Astrocyte (in vitro differentiated cells and primary cell): ENCODE data around the gene FMO5. TPM values are rescaled to one million over a fixed set of nuclear protein-coding genes. Genes with fewer than 3 reads are reported as not detected.
A peak's percentile ranks its signal among the peaks of the same experiment; 100 is the strongest.

Experiments
- DNase-seq: peaks from one replicate; pipeline ENCODE4 v3.0.0-alpha.2; 2010; ENCODE audit warnings: low read depth
- FAIRE-seq: peaks from 2 replicates; lab custom pipeline; 2011; peaks lifted over from hg19 to GRCh38; lab: Jason Lieb, UNC
- H2AFZ ChIP-seq: 2 replicates; pipeline ENCODE4 v1.6.0; 2012; ENCODE audit warnings: low read depth, low read length, inconsistent platforms
- H3K27ac ChIP-seq: 2 replicates; pipeline ENCODE4 v1.5.1; 2011; ENCODE audit warnings: low read depth, low read length, inconsistent platforms
- H3K27me3 ChIP-seq: 2 replicates; pipeline ENCODE4 v1.6.0; 2011; ENCODE audit warnings: low read length, inconsistent platforms; ENCODE audit not compliant: insufficient read depth
- H3K36me3 ChIP-seq: 2 replicates; pipeline ENCODE4 v1.5.1; 2011; ENCODE audit warnings: low read length, inconsistent platforms; ENCODE audit not compliant: insufficient read depth
- H3K4me1 ChIP-seq: 2 replicates; pipeline ENCODE4 v1.5.1; 2011; ENCODE audit warnings: low read length, inconsistent platforms; ENCODE audit not compliant: insufficient read depth
- H3K4me2 ChIP-seq: 2 replicates; pipeline ENCODE4 v1.6.0; 2012; ENCODE audit warnings: low read length, inconsistent platforms
- H3K4me3 ChIP-seq: 2 replicates; pipeline ENCODE4 v1.5.1; 2011; ENCODE audit warnings: low read depth, mild to moderate bottlenecking, low read length, inconsistent platforms; ENCODE audit not compliant: insufficient read depth
- H3K79me2 ChIP-seq: 2 replicates; pipeline ENCODE4 v1.6.0; 2012; ENCODE audit warnings: mild to moderate bottlenecking, low read length, inconsistent platforms; ENCODE audit not compliant: insufficient read depth
- H3K9ac ChIP-seq: 2 replicates; pipeline ENCODE4 v1.6.0; 2012; ENCODE audit warnings: mild to moderate bottlenecking, low read length, inconsistent platforms
- H3K9me3 ChIP-seq: 2 replicates; pipeline ENCODE4 v1.5.1; 2012; ENCODE audit warnings: low read depth, mild to moderate bottlenecking, low read length, inconsistent platforms; ENCODE audit not compliant: insufficient read depth
- H4K20me1 ChIP-seq: 2 replicates; pipeline ENCODE4 v1.6.0; 2012; ENCODE audit warnings: low read length, inconsistent platforms; ENCODE audit not compliant: insufficient read depth
- H3K27ac Mint-ChIP-seq: one replicate; pipeline ENCODE4 v1.8.0; 2021; ENCODE audit warnings: mild to moderate bottlenecking, mixed read lengths; ENCODE audit not compliant: unreplicated experiment
- H3K27me3 Mint-ChIP-seq: one replicate; pipeline ENCODE4 v1.8.0; 2021; ENCODE audit warnings: low read depth, mixed read lengths; ENCODE audit not compliant: unreplicated experiment
- H3K36me3 Mint-ChIP-seq: one replicate; pipeline ENCODE4 v1.8.0; 2021; ENCODE audit warnings: low read depth, mixed read lengths; ENCODE audit not compliant: unreplicated experiment
- H3K4me1 Mint-ChIP-seq: one replicate; pipeline ENCODE4 v1.8.0; 2021; ENCODE audit warnings: low read depth, mixed read lengths; ENCODE audit not compliant: unreplicated experiment
- H3K4me3 Mint-ChIP-seq: one replicate; pipeline ENCODE4 v1.8.0; 2021; ENCODE audit warnings: mild to moderate bottlenecking, moderate library complexity, mixed read lengths; ENCODE audit not compliant: unreplicated experiment
- H3K9me3 Mint-ChIP-seq: one replicate; pipeline ENCODE4 v1.8.0; 2021; ENCODE audit warnings: mild to moderate bottlenecking, mixed read lengths; ENCODE audit not compliant: unreplicated experiment
- EZH2 ChIP-seq: IDR thresholded peaks from 2 replicates; pipeline ENCODE4 v1.6.1; 2012; ENCODE audit warnings: mild to moderate bottlenecking, low read length, inconsistent platforms; ENCODE audit not compliant: insufficient read depth
- total RNA-seq: library from RNA; stranded (reverse); gene quantifications from 2 replicates; pipeline ENCODE4 v1.2.1, GENCODE V29; 2021
- TF ChIP-seq, protein P1 (sequence below): IDR thresholded peaks from 2 replicates; pipeline ENCODE4 v1.5.1; 2011; ENCODE audit warnings: low read depth, mild to moderate bottlenecking, inconsistent platforms, low read length, moderate library complexity; ENCODE audit not compliant: insufficient read depth

Gene FMO5
- total RNA-seq, 1 donor from 2014 or later: 1.0 TPM

DNA sequence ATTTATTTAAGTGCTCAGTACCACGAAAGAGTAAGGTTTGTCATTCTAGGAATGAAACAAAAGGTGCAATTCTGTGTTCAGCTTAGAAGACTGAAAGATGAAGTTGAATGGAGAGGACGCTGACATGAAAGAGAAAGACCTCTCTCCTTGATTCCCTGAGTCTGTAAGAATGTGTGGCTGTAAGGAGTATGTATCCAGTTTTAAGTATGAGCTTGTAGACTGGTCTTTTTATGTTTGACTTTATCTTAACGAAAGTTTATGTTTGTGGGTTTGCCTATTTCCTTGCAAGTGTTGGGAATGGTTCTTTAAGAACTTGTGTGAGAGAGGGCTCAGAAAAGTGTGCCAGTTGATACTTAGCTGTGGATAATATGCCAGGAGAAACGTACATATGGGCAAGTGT lies 18.7 kb upstream of the FMO5 start:
- peak overlapping the region; percentile 95 for H2AFZ ChIP-seq
- peak overlapping the region; percentile 76 for H3K27ac Mint-ChIP-seq

DNA sequence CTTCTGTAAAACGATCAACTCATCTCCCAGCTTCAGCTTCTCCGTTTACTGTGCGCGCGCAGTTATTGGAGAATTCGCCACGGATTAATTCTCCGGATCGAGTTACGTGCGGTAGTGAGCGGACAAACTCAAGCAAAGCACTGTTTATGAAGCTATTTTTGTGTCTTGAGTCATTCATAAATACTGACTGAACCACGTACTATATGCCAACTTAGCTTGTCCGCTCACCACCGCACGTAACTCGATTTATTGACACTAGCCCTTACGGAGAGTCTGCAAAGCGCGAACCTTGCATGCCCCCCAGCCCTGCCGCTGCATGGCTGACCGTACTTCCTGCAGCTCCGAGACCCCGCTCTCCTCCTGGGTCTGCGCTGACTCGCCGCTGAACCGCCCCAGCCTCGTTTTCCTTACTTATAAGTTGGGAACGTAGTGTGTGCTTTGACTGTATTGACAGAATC lies 18.1 kb upstream of the FMO5 start:
- peak overlapping the region; percentile 94 for H3K4me2 ChIP-seq
- H4K20me1 ChIP-seq: peaks cover 34% of the 10 kb centered on the region
- peak overlapping the region; percentile 82 for H3K4me3 ChIP-seq
- Mint-ChIP-seq H3K9me3 (no peaks in the 10 kb centered on the region), H3K4me3 (peak overlapping the region; percentile 96), H3K27ac (peak overlapping the region; percentile 76), H3K4me1 (peaks cover 17% of the 10 kb centered on the region), H3K27me3 (no peaks in the 10 kb centered on the region), H3K36me3 (no peaks in the 10 kb centered on the region)
- no peak for FAIRE-seq
- H3K9me3 ChIP-seq: no peaks in the 10 kb centered on the region
- H2AFZ ChIP-seq: peak overlapping the region; percentile 95
- H3K4me1 ChIP-seq: peaks cover 11% of the 10 kb centered on the region
- peak; percentile 77 for DNase-seq
- H3K36me3 ChIP-seq: no peaks in the 10 kb centered on the region
- TF ChIP-seq, protein P1, sequence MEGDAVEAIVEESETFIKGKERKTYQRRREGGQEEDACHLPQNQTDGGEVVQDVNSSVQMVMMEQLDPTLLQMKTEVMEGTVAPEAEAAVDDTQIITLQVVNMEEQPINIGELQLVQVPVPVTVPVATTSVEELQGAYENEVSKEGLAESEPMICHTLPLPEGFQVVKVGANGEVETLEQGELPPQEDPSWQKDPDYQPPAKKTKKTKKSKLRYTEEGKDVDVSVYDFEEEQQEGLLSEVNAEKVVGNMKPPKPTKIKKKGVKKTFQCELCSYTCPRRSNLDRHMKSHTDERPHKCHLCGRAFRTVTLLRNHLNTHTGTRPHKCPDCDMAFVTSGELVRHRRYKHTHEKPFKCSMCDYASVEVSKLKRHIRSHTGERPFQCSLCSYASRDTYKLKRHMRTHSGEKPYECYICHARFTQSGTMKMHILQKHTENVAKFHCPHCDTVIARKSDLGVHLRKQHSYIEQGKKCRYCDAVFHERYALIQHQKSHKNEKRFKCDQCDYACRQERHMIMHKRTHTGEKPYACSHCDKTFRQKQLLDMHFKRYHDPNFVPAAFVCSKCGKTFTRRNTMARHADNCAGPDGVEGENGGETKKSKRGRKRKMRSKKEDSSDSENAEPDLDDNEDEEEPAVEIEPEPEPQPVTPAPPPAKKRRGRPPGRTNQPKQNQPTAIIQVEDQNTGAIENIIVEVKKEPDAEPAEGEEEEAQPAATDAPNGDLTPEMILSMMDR: no peak
- no peak for TF ChIP-seq EZH2
- H3K79me2 ChIP-seq: peaks cover 50% of the 10 kb centered on the region
- H3K27ac ChIP-seq: peak overlapping the region; percentile 94
- no peaks in the 10 kb centered on the region for H3K27me3 ChIP-seq
- H3K9ac ChIP-seq: peak overlapping the region; percentile 97

More for the DNA sequence above, 18.7 kb upstream of the FMO5 start:
- H3K4me2 ChIP-seq: peak overlapping the region; percentile 94
- DNase-seq (no peak), FAIRE-seq (no peak)
- H3K4me1 ChIP-seq: peaks cover 11% of the 10 kb centered on the region
- peak overlapping the region; percentile 94 for H3K27ac ChIP-seq
- no peaks in the 10 kb centered on the region for H3K9me3 ChIP-seq
- no peaks in the 10 kb centered on the region for H3K36me3 ChIP-seq
- H3K9me3 Mint-ChIP-seq: no peaks in the 10 kb centered on the region
- peaks cover 34% of the 10 kb centered on the region for H4K20me1 ChIP-seq
- peak overlapping the region; percentile 96 for H3K4me3 Mint-ChIP-seq
- TF ChIP-seq, protein P1: no peak
- TF ChIP-seq EZH2: no peak
- no peaks in the 10 kb centered on the region for H3K36me3 Mint-ChIP-seq
- H3K4me1 Mint-ChIP-seq: peaks cover 17% of the 10 kb centered on the region
- H3K27me3 Mint-ChIP-seq: no peaks in the 10 kb centered on the region
- peak overlapping the region; percentile 97 for H3K9ac ChIP-seq
- peaks cover 56% of the 10 kb centered on the region for H3K79me2 ChIP-seq
- no peaks in the 10 kb centered on the region for H3K27me3 ChIP-seq
- H3K4me3 ChIP-seq: peak overlapping the region; percentile 82
